A549 (cell line): ENCODE measurements around the gene GAL. TPM values are rescaled to one million over a fixed set of nuclear protein-coding genes. Genes with fewer than 3 reads are reported as not detected.

Experiments
- ATAC-seq, 2 experiments: fragments of 200-7000 bp in 1 of 2; fragments of >200 bp in 1 of 2; cut with Nextera tagmentation in 1 of 2; cut with Tn5 transposase in 1 of 2; 3 replicates each; pipeline versions ENCODE4 v1.8.0 to v1.9.1; 2018 to 2020; ENCODE audit warnings: mild to moderate bottlenecking in 1 of 2, moderate library complexity in 1 of 2
- CTCF ChIA-PET: fragments of 300-600 bp; sonication (Branson Sonifier 250); formaldehyde crosslinking; extraction: SDS; loops from one replicate; lab custom pipeline; 2021; ENCODE audit warnings: antibody characterized with exemption, inconsistent platforms; lab: Yijun Ruan, JAX
- POLR2A ChIA-PET: fragments of 350-600 bp; formaldehyde crosslinking; extraction: SDS; loops from one replicate; lab custom pipeline; 2021; ENCODE audit warnings: antibody characterized with exemption, inconsistent platforms; lab: Yijun Ruan, JAX
- DNase-seq, 2 experiments: peaks; one replicate each; pipeline versions ENCODE4 v3.0.0 to v3.0.0-alpha.2; 2011 to 2016; ENCODE audit warnings: low read depth in 1 of 2, low spot score in 1 of 2
- FAIRE-seq: peaks from 2 replicates; lab custom pipeline; 2011; peaks lifted over from hg19 to GRCh38; lab: Jason Lieb, UNC
- H3K27ac ChIP-seq, 2 experiments: fragments of >200 bp; sonication (Bioruptor Twin); formaldehyde crosslinking; 3 replicates each; pipeline ENCODE4 v1.5.1; 2016 to 2017
- H3K4me1 ChIP-seq: fragments of >200 bp; sonication (Bioruptor Twin); formaldehyde crosslinking; 3 replicates; pipeline ENCODE4 v1.6.1; 2016
- H3K4me2 ChIP-seq: fragments of >200 bp; sonication (Bioruptor Twin); formaldehyde crosslinking; 3 replicates; pipeline ENCODE4 v1.6.1; 2016
- H3K4me3 ChIP-seq: fragments of >200 bp; sonication (Bioruptor Twin); formaldehyde crosslinking; 3 replicates; pipeline ENCODE4 v1.5.1; 2016
- H3K9me3 ChIP-seq: fragments of >200 bp; sonication (Bioruptor Twin); formaldehyde crosslinking; 3 replicates; pipeline ENCODE4 v1.6.1; 2016
- CBX2 ChIP-seq: fragments of 200-600 bp; sonication (generic); IDR thresholded peaks from 2 replicates; pipeline ENCODE4 v1.6.1; 2016; ENCODE audit warnings: low read depth, mild to moderate bottlenecking, borderline replicate concordance
- CBX8 ChIP-seq: fragments of 200-600 bp; sonication (generic); IDR thresholded peaks from 2 replicates; pipeline ENCODE4 v1.6.1; 2016
- CEBPB ChIP-seq, 2 experiments: fragments of >200 bp in 1 of 2; sonication (Bioruptor Twin) in 1 of 2; formaldehyde crosslinking in 1 of 2; IDR thresholded peaks; 2 replicates each; pipeline ENCODE4 v1.6.1; 2012 to 2016
- CHD4 ChIP-seq: fragments of 200-600 bp; sonication (generic); IDR thresholded peaks from 2 replicates; pipeline ENCODE4 v1.6.1; 2016; ENCODE audit warnings: antibody characterized with exemption, mild to moderate bottlenecking, borderline replicate concordance
- ESRRA ChIP-seq: fragments of 150-350 bp; IDR thresholded peaks from 2 replicates; pipeline ENCODE4 v1.6.1; 2014; ENCODE audit warnings: mild to moderate bottlenecking, low read length, borderline replicate concordance
- FOSB ChIP-seq: fragments of 250-450 bp; sonication (Bioruptor Pico); IDR thresholded peaks from 2 replicates; pipeline ENCODE4 v1.5.0; 2020; ENCODE audit warnings: mild to moderate bottlenecking, moderate library complexity
- FOSL2 ChIP-seq, 2 experiments: fragments of 450-650 bp in 1 of 2; fragments of >200 bp in 1 of 2; sonication (Bioruptor Twin) in 1 of 2; formaldehyde crosslinking; IDR thresholded peaks; 2 replicates each; pipeline versions ENCODE4 v1.5.0 to v1.6.1; 2016 to 2020; ENCODE audit warnings: mild to moderate bottlenecking in 1 of 2, moderate library complexity in 1 of 2
- FOXS1 ChIP-seq: fragments of 250-450 bp; sonication (Bioruptor Pico); IDR thresholded peaks from 2 replicates; pipeline ENCODE4 v1.5.0; 2020; ENCODE audit warnings: mild to moderate bottlenecking, moderate library complexity
- GATA3 ChIP-seq: IDR thresholded peaks from 2 replicates; pipeline ENCODE4 v1.6.1; 2012; ENCODE audit warnings: borderline replicate concordance
- HEYL ChIP-seq: fragments of 250-450 bp; sonication (Bioruptor Pico); IDR thresholded peaks from 2 replicates; pipeline ENCODE4 v1.8.0; 2021; ENCODE audit warnings: mild to moderate bottlenecking, moderate library complexity
- JUN ChIP-seq, 2 experiments: fragments of >200 bp; sonication (Bioruptor Twin); formaldehyde crosslinking; IDR thresholded peaks; 2 replicates in 1 of 2; 3 replicates in 1 of 2; pipeline ENCODE4 v1.6.1; 2016 to 2017
- MYC ChIP-seq: IDR thresholded peaks from 2 replicates; pipeline ENCODE4 v1.6.1; 2012; ENCODE audit warnings: mild to moderate bottlenecking, inconsistent platforms, low read length, improper control_type of control experiment, borderline replicate concordance
- NFE2L2 ChIP-seq: fragments of 150-350 bp; conservative IDR thresholded peaks from 2 replicates; pipeline ENCODE4 v1.6.1; 2014; ENCODE audit warnings: low read length
- NPAS2 ChIP-seq: fragments of 250-450 bp; sonication (Bioruptor Pico); IDR thresholded peaks from 2 replicates; pipeline ENCODE4 v1.8.0; 2022; ENCODE audit warnings: mild to moderate bottlenecking, moderate library complexity, borderline replicate concordance
- PHF8 ChIP-seq: fragments of 200-600 bp; sonication (generic); IDR thresholded peaks from 2 replicates; pipeline ENCODE4 v1.6.1; 2016; ENCODE audit warnings: low read depth, mild to moderate bottlenecking, antibody characterized with exemption, moderate library complexity, borderline replicate concordance
- POLR2AphosphoS2 ChIP-seq: conservative IDR thresholded peaks from 2 replicates; pipeline ENCODE4 v1.6.1; 2012; ENCODE audit warnings: low read length, improper control_type of control experiment, inconsistent platforms
- RARB ChIP-seq: fragments of 250-450 bp; sonication (Bioruptor Pico); IDR thresholded peaks from 2 replicates; pipeline ENCODE4 v1.8.0; 2021; ENCODE audit warnings: mild to moderate bottlenecking, moderate library complexity
- SREBF2 ChIP-seq: fragments of 450-650 bp; IDR thresholded peaks from 2 replicates; pipeline ENCODE4 v1.6.1; 2014; ENCODE audit warnings: mild to moderate bottlenecking, moderate library complexity
- TFCP2L1 ChIP-seq: fragments of 250-450 bp; sonication (Bioruptor Pico); IDR thresholded peaks from 2 replicates; pipeline ENCODE4 v1.5.0; 2021; ENCODE audit warnings: mild to moderate bottlenecking
- TP53 ChIP-seq: fragments of 250-450 bp; sonication (Bioruptor Pico); IDR thresholded peaks from 2 replicates; pipeline ENCODE4 v1.5.0; 2021; ENCODE audit warnings: mild to moderate bottlenecking, moderate library complexity
- ZNF302 ChIP-seq: fragments of 250-450 bp; sonication (Bioruptor Pico); IDR thresholded peaks from 2 replicates; pipeline ENCODE4 v1.9.0; 2021; ENCODE audit warnings: inconsistent platforms, mild to moderate bottlenecking, moderate library complexity
- ZSCAN20 ChIP-seq: fragments of 250-450 bp; sonication (Bioruptor Pico); IDR thresholded peaks from 2 replicates; pipeline ENCODE4 v1.8.0; 2022; ENCODE audit warnings: mild to moderate bottlenecking, moderate library complexity
- WGBS: methylation state at CpG from one replicate; pipeline ENCODE4 v1.1.6; 2017; ENCODE audit errors: missing lambda C conversion rate; 5-methylcytosine and 5-hydroxymethylcytosine counted together
- polyA plus RNA-seq, 4 experiments: library from polyadenylated mRNA; depleted of rRNA in 3 of 4; stranded (reverse); fragments of >200 nt; fragmentation: RNase III in 1 of 4; extraction: RNeasy Plus Mini Kit Qiagen cat#74134 plus additional on column Dnase treatment in 1 of 4; gene quantifications; 2 replicates in 3 of 4; 3 replicates in 1 of 4; pipeline ENCODE4 v1.2.3, GENCODE V29; 2011 to 2017
- TF ChIP-seq, protein P1 (sequence below): fragments of 250-450 bp; sonication (Bioruptor Pico); IDR thresholded peaks from 2 replicates; pipeline ENCODE4 v1.5.0; 2021; ENCODE audit warnings: mild to moderate bottlenecking, moderate library complexity, borderline replicate concordance
- TF ChIP-seq, protein P2 (sequence below): fragments of 450-650 bp; IDR thresholded peaks from 2 replicates; pipeline ENCODE4 v1.6.1; 2014; ENCODE audit warnings: antibody characterized with exemption
- TF ChIP-seq, protein P3 (sequence below): IDR thresholded peaks from 2 replicates; pipeline ENCODE4 v1.6.1; 2012
- TF ChIP-seq, protein P4 (sequence below): fragments of 150-350 bp; IDR thresholded peaks from 2 replicates; pipeline ENCODE4 v1.6.1; 2014; ENCODE audit warnings: low read depth, mild to moderate bottlenecking, low read length

GAL gene
- polyA plus RNA-seq, 2 of the 4 experiments (the other 2 are of a cell fraction) = 2.2 to 8.6 TPM

DNA sequence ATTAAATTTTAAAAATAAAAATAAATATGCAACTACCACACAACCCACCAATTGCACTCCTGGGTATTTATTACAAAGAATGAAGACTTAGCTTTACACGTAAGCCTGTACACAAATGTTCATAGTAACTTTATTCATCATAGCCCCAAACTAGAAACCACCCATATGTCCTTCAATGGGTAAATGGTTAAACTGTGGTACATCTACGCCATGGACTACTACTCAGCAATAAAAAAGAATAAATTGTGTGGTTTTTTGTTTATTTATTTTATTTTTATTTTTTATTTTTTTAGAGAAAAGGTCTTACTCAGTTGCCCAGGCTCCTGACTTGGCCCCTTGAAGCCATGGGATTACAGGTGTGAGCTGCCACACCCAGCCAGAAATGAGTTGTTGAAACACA is 14.6 kb downstream of the GAL start (continued):
- TF ChIP-seq RARB (CRISPR knock-in tag) (no peak), MYC (no peak), ZNF302 (CRISPR knock-in tag) (no peak)
- TF ChIP-seq, all 56 proteins: peak for 0

DNA sequence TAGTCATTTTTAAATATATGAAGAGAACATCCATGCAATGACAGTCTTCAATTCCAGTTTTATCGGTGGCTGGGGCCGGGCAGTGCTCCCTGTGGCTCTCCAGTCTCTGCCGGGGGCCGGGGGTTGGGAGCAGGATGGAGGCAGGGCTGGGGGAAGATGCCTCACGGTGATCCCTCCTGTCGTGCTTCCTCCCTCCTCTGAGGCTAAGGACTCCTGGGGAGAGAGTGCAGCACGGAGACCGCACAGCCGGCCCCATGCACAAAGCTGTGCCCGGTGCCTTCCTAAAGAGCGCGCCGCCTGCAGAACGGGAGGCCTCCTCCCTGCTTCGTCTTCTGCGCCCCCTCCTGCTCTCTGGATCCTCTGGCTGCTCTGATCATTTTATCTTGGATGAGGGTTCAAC is 20.5 kb downstream of the GAL start:
- DNase-seq = no peak
- H3K9me3 ChIP-seq = no peaks in the 10 kb centered on the region
- no peak overlapping the region for H3K4me3 ChIP-seq
- no peak for FAIRE-seq
- no peak; a peak in 2 of 6 replicates for ATAC-seq
- no peaks in the 10 kb centered on the region for H3K4me1 ChIP-seq
- WGBS = 52% methylated on average over 15 of the region's 16 CpGs
- TF ChIP-seq CHD4 (no peak), ESRRA (no peak), FOSB (CRISPR knock-in tag) (no peak), ZNF302 (CRISPR knock-in tag) (no peak), NPAS2 (CRISPR knock-in tag) (no peak)
- TF ChIP-seq, protein P1, sequence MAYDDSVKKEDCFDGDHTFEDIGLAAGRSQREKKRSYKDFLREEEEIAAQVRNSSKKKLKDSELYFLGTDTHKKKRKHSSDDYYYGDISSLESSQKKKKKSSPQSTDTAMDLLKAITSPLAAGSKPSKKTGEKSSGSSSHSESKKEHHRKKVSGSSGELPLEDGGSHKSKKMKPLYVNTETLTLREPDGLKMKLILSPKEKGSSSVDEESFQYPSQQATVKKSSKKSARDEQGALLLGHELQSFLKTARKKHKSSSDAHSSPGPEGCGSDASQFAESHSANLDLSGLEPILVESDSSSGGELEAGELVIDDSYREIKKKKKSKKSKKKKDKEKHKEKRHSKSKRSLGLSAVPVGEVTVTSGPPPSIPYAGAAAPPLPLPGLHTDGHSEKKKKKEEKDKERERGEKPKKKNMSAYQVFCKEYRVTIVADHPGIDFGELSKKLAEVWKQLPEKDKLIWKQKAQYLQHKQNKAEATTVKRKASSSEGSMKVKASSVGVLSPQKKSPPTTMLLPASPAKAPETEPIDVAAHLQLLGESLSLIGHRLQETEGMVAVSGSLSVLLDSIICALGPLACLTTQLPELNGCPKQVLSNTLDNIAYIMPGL (CRISPR knock-in tag) = no peak
- POLR2A ChIA-PET = no interaction called here
- CTCF ChIA-PET = interaction anchor here (0.6 to 1.9 kb wide), 2 partner anchors 13 to 894 kb away, joined by 3 to 6 read pairs; no protein-coding TSS in a partner anchor
- no peak overlapping the region for H3K27ac ChIP-seq
- H3K4me2 ChIP-seq = no peak overlapping the region

DNA sequence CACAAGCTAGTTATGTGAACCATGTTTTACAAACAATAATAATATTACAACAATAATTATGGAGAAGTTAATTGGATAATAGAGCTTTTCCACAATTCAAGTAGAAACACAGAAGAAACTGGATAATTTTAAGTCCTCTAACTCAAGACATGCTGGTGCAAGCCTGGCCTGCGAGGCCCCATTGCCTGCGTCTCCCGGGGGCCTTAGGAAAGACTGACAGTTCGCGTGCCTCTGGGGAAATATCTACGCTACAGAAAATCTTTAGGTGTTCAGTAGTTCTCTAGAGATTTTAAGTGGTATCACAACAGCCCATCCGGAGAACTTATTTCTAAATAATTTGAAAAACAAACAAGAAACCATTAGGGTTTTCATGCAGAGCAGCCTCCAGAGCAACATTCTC is 23.2 kb downstream of the GAL start:
- DNase-seq = no peak
- Histone ChIP-seq H3K4me1 (no peaks in the 10 kb centered on the region), H3K4me3 (no peak overlapping the region), H3K27ac (no peak overlapping the region), H3K4me2 (no peak overlapping the region), H3K9me3 (no peaks in the 10 kb centered on the region)
- no peak for FAIRE-seq
- POLR2A ChIA-PET = no interaction called here
- no peak for TF ChIP-seq ZSCAN20 (CRISPR knock-in tag)
- TF ChIP-seq CEBPB (IDR thresholded peaks at IDR 0.05) = no peak
- TF ChIP-seq RARB (CRISPR knock-in tag) = no peak
- TF ChIP-seq, protein P2, sequence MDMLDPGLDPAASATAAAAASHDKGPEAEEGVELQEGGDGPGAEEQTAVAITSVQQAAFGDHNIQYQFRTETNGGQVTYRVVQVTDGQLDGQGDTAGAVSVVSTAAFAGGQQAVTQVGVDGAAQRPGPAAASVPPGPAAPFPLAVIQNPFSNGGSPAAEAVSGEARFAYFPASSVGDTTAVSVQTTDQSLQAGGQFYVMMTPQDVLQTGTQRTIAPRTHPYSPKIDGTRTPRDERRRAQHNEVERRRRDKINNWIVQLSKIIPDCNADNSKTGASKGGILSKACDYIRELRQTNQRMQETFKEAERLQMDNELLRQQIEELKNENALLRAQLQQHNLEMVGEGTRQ = no peak
- no peak for TF ChIP-seq JUN (IDR thresholded peaks at IDR 0.05)
- no peak for TF ChIP-seq FOXS1 (CRISPR knock-in tag)
- TF ChIP-seq TP53 (CRISPR knock-in tag) = no peak
- TF ChIP-seq FOSL2 (IDR thresholded peaks at IDR 0.05) = no peak
- no peak for TF ChIP-seq FOSL2 (CRISPR knock-in tag; IDR thresholded peaks at IDR 0.05)
- TF ChIP-seq TFCP2L1 (CRISPR knock-in tag) = no peak
- TF ChIP-seq POLR2AphosphoS2 = no peak
- TF ChIP-seq SREBF2 = no peak
- TF ChIP-seq GATA3 = no peak
- TF ChIP-seq NFE2L2 = no peak
- no peak for TF ChIP-seq PHF8
- TF ChIP-seq CHD4 = no peak
- TF ChIP-seq, protein P3, sequence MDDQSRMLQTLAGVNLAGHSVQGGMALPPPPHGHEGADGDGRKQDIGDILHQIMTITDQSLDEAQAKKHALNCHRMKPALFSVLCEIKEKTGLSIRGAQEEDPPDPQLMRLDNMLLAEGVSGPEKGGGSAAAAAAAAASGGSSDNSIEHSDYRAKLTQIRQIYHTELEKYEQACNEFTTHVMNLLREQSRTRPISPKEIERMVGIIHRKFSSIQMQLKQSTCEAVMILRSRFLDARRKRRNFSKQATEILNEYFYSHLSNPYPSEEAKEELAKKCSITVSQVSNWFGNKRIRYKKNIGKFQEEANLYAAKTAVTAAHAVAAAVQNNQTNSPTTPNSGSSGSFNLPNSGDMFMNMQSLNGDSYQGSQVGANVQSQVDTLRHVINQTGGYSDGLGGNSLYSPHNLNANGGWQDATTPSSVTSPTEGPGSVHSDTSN = no peak
- TF ChIP-seq CBX2 = no peak
- TF ChIP-seq HEYL (CRISPR knock-in tag) = no peak
- TF ChIP-seq CBX8 = no peak
- TF ChIP-seq, protein P4, sequence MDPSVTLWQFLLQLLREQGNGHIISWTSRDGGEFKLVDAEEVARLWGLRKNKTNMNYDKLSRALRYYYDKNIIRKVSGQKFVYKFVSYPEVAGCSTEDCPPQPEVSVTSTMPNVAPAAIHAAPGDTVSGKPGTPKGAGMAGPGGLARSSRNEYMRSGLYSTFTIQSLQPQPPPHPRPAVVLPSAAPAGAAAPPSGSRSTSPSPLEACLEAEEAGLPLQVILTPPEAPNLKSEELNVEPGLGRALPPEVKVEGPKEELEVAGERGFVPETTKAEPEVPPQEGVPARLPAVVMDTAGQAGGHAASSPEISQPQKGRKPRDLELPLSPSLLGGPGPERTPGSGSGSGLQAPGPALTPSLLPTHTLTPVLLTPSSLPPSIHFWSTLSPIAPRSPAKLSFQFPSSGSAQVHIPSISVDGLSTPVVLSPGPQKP = no peak
- TF ChIP-seq, all 56 proteins: peak for 0
- no peak for ATAC-seq
- 91% methylated on average over 7 of the region's 7 CpGs for WGBS
- CTCF ChIA-PET = no interaction called here
